Activated naive CD8-positive, alpha-beta T cell treated with anti-CD3 and anti-CD28 coated beads for 36 hours (primary cell): Measurements from ENCODE around the gene DDX50. TPM values are rescaled to one million over a fixed set of nuclear protein-coding genes. Genes with fewer than 3 reads are reported as not detected.
"Not testable (repeated sequence)": the region's sequence is repeated elsewhere in the genome, so short reads cannot be mapped to it uniquely, and the experiment has no call there.

Experiments
- DNase-seq: peaks from one replicate; pipeline ENCODE4 v3.0.0; 2021
- H3K27ac Mint-ChIP-seq: one replicate; pipeline ENCODE4 v1.8.0; 2022; ENCODE audit warnings: mild to moderate bottlenecking, moderate library complexity, mixed read lengths
- H3K27me3 Mint-ChIP-seq: one replicate; pipeline ENCODE4 v1.8.0; 2022; ENCODE audit warnings: mild to moderate bottlenecking, mixed read lengths
- H3K36me3 Mint-ChIP-seq: one replicate; pipeline ENCODE4 v1.8.0; 2021; ENCODE audit warnings: mild to moderate bottlenecking, mixed read lengths
- H3K4me1 Mint-ChIP-seq: one replicate; pipeline ENCODE4 v1.8.0; 2021; ENCODE audit warnings: mixed read lengths
- H3K4me3 Mint-ChIP-seq: one replicate; pipeline ENCODE4 v1.8.0; 2022; ENCODE audit warnings: mild to moderate bottlenecking, moderate library complexity, mixed read lengths
- H3K9me3 Mint-ChIP-seq: one replicate; pipeline ENCODE4 v1.8.0; 2022; ENCODE audit warnings: mixed read lengths
- total RNA-seq, 2 experiments: library from RNA; stranded (reverse); gene quantifications; one replicate each; pipeline ENCODE4 v1.2.3, GENCODE V29; 2021

DDX50 gene
- 10 to 100 TPM; 74.1 to 79.1 TPM for total RNA-seq

GRCh38 chr10:68901105-68901927 lies at the start of gene DDX50:
Gene DDX50 (plus strand): TSS chr10:68901315. CDS start chr10:68901385, 70 bp downstream.
- Mint-ChIP-seq H3K27me3 (peaks cover 4% of the 10 kb centered on the region), H3K27ac (peak within 1 kb of the TSS; percentile 99), H3K4me3 (peak within 1 kb of the TSS; percentile 89), H3K9me3 (no peaks in the 10 kb centered on the region), H3K36me3 (peaks cover 29% of the 10 kb centered on the region), H3K4me1 (peaks cover 40% of the 10 kb centered on the region)
- peak; percentile 95 for DNase-seq

GRCh38 chr10:68856352-68856751 lies 44.8 kb upstream of the DDX50 start:
- H3K4me3 Mint-ChIP-seq: no peak overlapping the region
- H3K27me3 Mint-ChIP-seq: no peaks in the 10 kb centered on the region
- DNase-seq: no peak
- peaks cover 16% of the 10 kb centered on the region for H3K9me3 Mint-ChIP-seq
- H3K36me3 Mint-ChIP-seq: peaks cover 11% of the 10 kb centered on the region
- no peak overlapping the region for H3K27ac Mint-ChIP-seq
- H3K4me1 Mint-ChIP-seq: no peaks in the 10 kb centered on the region

DNA sequence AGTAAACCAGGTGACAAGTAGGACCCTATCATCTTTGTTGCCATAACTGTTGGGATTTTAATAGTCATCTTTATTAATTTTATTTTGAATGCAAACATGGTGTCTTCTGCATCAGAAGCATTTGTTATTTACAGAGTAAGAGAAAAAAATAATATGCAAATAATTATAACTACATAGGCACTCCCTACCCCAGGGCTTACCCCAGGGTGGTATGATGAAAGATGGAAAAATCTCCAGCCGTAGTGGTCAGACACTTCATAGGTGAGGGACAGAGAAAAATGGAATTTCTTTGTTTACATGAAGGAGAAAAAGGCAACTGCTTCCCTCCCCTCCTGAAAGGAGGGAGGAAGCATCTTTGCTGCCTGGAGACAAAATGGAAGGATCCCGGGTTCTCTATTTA lies 44.1 kb upstream of the DDX50 start:
- H3K36me3 Mint-ChIP-seq: peaks cover 14% of the 10 kb centered on the region

GRCh38 chr10:68861253-68861652 lies 39.9 kb upstream of the DDX50 start:
- peaks cover 30% of the 10 kb centered on the region for H3K9me3 Mint-ChIP-seq
- peaks cover 3% of the 10 kb centered on the region for H3K4me1 Mint-ChIP-seq
- peaks cover 14% of the 10 kb centered on the region for H3K36me3 Mint-ChIP-seq
- no peak overlapping the region for H3K27ac Mint-ChIP-seq
- H3K4me3 Mint-ChIP-seq: no peak overlapping the region
- H3K27me3 Mint-ChIP-seq: no peaks in the 10 kb centered on the region
- DNase-seq: no peak

More for the DNA sequence above, 44.1 kb upstream of the DDX50 start:
- no peak for DNase-seq
- no peaks in the 10 kb centered on the region for H3K4me1 Mint-ChIP-seq
- no peak overlapping the region for H3K27ac Mint-ChIP-seq
- peaks cover 21% of the 10 kb centered on the region for H3K9me3 Mint-ChIP-seq
- H3K4me3 Mint-ChIP-seq: no peak overlapping the region
- no peaks in the 10 kb centered on the region for H3K27me3 Mint-ChIP-seq

DNA sequence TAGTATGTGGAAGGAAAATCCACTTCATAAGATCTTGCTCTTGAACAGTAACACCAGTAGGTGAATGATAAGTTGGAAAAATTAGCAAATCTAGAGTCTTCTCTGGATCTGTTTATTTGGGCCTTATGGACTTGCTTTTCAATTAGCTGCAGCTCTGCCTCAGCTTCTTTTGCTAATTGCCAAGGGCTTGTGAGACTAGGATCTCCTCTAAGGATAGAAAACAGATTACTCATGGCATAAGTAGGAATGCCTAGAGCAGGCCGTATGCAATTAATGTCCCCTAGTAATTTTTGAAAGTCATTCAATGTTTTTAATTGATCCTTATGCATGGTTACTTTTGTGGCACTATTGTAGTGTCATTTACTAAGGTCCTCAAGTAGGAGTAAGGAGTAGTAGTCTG lies 36.5 kb upstream of the DDX50 start:
- Mint-ChIP-seq H3K27ac (no peak overlapping the region), H3K36me3 (peaks cover 13% of the 10 kb centered on the region), H3K4me1 (peaks cover 5% of the 10 kb centered on the region), H3K4me3 (no peak overlapping the region), H3K9me3 (peaks cover 26% of the 10 kb centered on the region), H3K27me3 (no peaks in the 10 kb centered on the region)
- DNase-seq: no peak

DNA sequence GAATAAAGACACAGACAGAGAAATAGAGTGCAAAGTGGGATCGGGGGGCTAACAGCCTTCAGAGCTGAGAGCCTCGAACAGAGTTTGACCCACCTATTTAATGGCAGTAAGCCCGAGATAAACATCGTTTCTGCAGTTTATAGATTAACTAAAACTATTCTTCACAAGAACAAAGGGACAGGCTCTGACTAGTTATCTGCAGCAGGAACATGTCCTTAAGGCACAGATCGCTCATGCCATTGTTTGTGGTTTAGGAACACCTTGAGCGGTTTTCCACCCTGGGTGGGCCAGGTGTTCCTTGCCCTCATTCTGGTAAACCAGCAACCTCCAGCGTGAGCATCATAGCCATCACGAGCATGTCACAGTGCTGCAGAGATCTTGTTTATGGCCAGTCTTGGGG lies 32.9 kb upstream of the DDX50 start:
- H3K4me1 Mint-ChIP-seq: peaks cover 14% of the 10 kb centered on the region
- H3K36me3 Mint-ChIP-seq, H3K27me3 Mint-ChIP-seq, H3K4me3 Mint-ChIP-seq, H3K9me3 Mint-ChIP-seq, DNase-seq, H3K27ac Mint-ChIP-seq: not testable (repeated sequence)

DNA sequence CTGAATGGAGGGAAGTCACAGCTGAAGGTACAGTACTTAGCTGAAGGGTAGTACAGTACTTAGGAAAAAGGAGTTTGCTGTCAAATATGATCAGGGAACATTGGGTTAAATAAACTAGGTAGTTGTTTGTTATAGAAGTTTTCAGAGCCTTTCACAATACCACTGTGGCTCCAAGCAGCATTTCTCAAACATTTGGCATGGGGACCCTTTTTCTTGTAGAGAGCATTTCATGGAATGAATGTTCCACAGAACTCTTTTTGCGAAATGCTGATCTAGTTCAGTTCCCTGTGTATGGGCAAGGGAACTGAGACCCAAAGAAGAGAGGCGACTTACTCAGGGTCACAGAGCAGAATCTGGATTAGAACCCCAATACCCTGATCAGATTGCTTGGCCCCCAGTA lies 31.5 kb upstream of the DDX50 start:
- Mint-ChIP-seq H3K27ac (no peak overlapping the region), H3K9me3 (peaks cover 5% of the 10 kb centered on the region), H3K36me3 (no peaks in the 10 kb centered on the region), H3K4me3 (no peak overlapping the region), H3K4me1 (peaks cover 14% of the 10 kb centered on the region), H3K27me3 (no peaks in the 10 kb centered on the region)
- DNase-seq: no peak

- Mint-ChIP-seq H3K4me3 (no peak overlapping the region), H3K27ac (no peak overlapping the region), H3K27me3 (no peaks in the 10 kb centered on the region), H3K36me3 (no peaks in the 10 kb centered on the region), H3K9me3 (peaks cover 5% of the 10 kb centered on the region), H3K4me1 (peaks cover 14% of the 10 kb centered on the region)
- DNase-seq: no peak
These were observed 31.1 kb upstream of the DDX50 start for GRCh38 chr10:68870061-68870460.

DNA sequence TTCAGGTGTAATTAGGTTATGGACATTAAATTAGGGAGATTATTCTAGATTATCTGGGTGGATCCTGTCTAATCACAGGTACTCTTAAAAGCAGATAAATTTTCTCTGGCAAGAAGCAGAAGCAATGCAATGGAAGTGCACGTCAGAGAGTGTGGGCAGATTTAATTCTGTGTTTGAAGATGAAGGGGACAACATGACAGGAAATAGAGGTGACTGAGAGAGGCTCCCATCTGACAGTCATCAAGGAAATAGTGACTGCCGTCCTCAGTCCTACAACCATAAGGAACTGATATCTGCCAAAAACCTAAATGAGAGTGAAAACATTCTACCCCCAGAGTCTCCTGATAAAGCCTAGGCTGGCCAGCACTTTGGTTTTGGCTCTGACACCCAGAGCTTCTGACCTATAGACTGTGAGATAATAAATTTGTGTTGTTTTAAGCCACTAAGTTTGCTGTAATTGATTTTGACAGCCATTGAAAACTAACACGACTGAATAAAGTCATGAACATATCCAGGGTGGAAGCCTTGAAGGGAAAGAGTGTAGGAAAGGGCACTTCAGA lies 30.5 kb upstream of the DDX50 start:
- H3K27me3 Mint-ChIP-seq: no peaks in the 10 kb centered on the region
- H3K9me3 Mint-ChIP-seq: peaks cover 5% of the 10 kb centered on the region
- no peak overlapping the region for H3K27ac Mint-ChIP-seq
- H3K4me1 Mint-ChIP-seq: peaks cover 14% of the 10 kb centered on the region
- no peaks in the 10 kb centered on the region for H3K36me3 Mint-ChIP-seq
- H3K4me3 Mint-ChIP-seq: no peak overlapping the region
- no peak for DNase-seq

DNA sequence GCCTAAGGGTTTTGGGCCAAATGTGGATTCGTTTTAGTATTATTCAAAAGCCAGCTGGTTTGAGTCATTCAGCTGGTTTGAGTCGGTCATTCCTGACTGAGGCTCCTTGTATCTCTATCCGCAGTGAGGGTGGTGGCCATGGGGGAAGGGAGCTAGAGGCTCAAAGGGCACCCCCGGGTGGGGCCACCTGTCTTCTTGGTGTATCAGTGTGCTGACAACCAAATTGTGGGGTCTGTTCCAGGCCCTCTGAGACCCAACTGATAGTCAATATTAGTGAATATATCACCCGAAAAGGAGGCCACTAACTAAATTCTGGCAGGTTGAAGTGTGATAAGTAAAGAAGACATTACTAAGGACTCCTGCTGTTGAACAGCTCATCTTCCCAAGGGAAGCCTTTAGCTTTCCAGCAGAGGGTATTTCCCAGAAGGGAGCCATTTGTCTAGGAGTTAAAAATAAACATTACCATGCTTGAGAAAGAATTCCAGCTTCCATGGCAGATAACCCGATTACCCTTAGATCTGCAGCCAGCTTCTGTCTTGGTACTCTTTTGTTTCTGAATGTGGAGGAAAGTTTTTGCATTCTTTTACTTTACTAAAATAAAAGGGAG lies 29.9 kb upstream of the DDX50 start:
- Mint-ChIP-seq H3K36me3 (no peaks in the 10 kb centered on the region), H3K4me1 (peaks cover 11% of the 10 kb centered on the region), H3K27me3 (no peaks in the 10 kb centered on the region), H3K27ac (no peak overlapping the region), H3K4me3 (no peak overlapping the region), H3K9me3 (peaks cover 5% of the 10 kb centered on the region)
- no peak for DNase-seq

DNA sequence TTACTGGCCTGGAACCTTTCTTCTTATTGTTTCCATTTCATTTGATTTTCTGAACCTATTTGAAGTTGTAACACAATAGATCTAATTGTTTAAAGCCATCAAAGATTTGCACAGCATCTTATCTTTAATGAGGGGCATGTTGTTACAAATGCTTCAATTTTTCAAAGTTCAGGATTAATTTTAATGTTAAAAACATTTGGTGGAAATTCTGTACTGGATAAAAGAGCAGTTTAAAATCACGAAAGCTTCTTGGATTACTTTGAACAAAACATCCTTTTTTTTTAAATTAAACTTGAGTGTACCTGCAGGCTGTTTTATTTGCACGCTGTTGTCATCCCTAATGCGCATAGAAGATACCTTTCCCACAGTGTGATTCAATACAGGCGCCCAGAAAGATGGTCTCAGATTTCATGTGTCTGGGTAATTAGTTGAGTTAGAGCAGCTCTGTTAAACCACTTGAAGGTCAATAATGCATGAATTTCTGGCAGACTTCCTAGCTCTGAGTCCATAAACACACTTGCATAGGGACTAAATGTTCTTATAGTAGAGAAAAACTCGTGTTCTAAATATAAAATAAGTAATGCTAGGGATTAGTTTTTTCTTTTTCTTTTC lies 29.3 kb upstream of the DDX50 start:
- no peaks in the 10 kb centered on the region for H3K27me3 Mint-ChIP-seq
- peaks cover 9% of the 10 kb centered on the region for H3K4me1 Mint-ChIP-seq
- H3K36me3 Mint-ChIP-seq: no peaks in the 10 kb centered on the region
- no peak overlapping the region for H3K27ac Mint-ChIP-seq
- no peak overlapping the region for H3K4me3 Mint-ChIP-seq
- peaks cover 5% of the 10 kb centered on the region for H3K9me3 Mint-ChIP-seq
- no peak for DNase-seq

- H3K27me3 Mint-ChIP-seq: no peaks in the 10 kb centered on the region
- no peaks in the 10 kb centered on the region for H3K4me1 Mint-ChIP-seq
- DNase-seq: no peak
- no peaks in the 10 kb centered on the region for H3K9me3 Mint-ChIP-seq
- H3K36me3 Mint-ChIP-seq: no peaks in the 10 kb centered on the region
- no peak overlapping the region for H3K4me3 Mint-ChIP-seq
- no peak overlapping the region for H3K27ac Mint-ChIP-seq
These were observed 24.6 kb upstream of the DDX50 start for GRCh38 chr10:68876246-68877138.

DNA sequence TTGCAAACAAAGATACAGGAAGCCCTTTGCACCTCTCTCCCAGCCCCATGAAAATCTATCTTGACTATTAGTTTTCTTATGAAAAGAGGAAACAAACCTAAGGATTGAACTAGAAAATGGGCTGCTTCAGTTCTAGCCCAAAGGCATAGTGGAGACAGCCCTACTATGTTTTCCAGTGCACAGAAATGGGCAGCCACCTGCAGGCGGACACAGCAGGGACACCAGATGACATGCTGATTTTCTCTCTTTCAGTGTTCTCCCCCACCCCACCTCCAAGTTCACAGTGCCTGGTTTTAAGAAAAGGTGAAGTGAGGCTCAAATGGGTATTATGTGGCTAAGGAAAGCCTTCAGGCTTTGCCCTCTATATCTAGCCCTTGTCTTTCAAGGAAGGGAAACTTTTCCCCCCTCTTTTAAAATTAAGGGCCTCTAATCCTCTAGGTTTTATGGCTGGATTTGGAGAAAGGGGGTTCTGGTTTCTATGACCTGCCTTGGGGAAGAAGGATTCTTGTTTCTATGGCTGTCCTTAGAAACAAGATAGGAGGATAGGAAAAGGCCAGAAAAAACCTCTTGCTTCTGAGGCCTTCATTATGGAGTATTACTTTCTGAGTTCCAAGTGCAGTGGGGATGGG lies 23.5 kb upstream of the DDX50 start:
- Mint-ChIP-seq H3K27me3 (no peaks in the 10 kb centered on the region), H3K36me3 (no peaks in the 10 kb centered on the region), H3K4me3 (no peak overlapping the region), H3K4me1 (no peaks in the 10 kb centered on the region), H3K27ac (no peak overlapping the region), H3K9me3 (no peaks in the 10 kb centered on the region)
- DNase-seq: no peak

DNA sequence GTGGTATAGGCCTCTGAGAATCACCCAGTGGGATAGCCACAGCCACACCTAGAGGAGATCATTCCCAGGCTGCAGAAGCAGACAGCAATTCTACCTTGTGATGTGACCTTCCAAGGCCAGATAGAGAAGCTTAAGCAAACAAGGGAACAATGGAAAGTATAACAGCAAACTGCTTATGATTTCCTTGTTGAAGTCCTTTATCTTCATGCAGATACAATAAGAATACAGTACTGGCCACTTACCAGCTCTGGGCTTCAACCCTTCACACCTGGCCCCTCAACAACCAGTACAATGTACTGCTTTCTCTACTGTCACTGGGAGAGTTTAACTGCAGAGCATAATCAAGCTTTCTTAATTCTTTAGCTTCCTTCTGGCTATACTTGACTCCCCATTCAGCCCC lies 22.6 kb upstream of the DDX50 start:
- no peaks in the 10 kb centered on the region for H3K4me1 Mint-ChIP-seq
- H3K9me3 Mint-ChIP-seq: no peaks in the 10 kb centered on the region
- no peak overlapping the region for H3K27ac Mint-ChIP-seq
- H3K4me3 Mint-ChIP-seq: no peak overlapping the region
- DNase-seq: no peak
- no peaks in the 10 kb centered on the region for H3K27me3 Mint-ChIP-seq
- no peaks in the 10 kb centered on the region for H3K36me3 Mint-ChIP-seq
